GM10248 (cell line): Measurements from ENCODE around the gene CYP3A4.
A peak's percentile ranks its signal among the peaks of the same experiment; 100 is the strongest.
"Not testable (repeated sequence)": the region's sequence is repeated elsewhere in the genome, so short reads cannot be mapped to it uniquely, and the experiment has no call there.

ENCODE experiments used
- CTCF ChIA-PET: fragments of 300-600 bp; sonication (Branson Sonifier 250); formaldehyde crosslinking; extraction: SDS; loops from one replicate; lab custom pipeline; 2021; ENCODE audit warnings: antibody characterized with exemption; lab: Yijun Ruan, JAX
- POLR2A ChIA-PET: fragments of 350-650 bp; sonication (Branson Sonifier 250); formaldehyde crosslinking; extraction: SDS; loops from one replicate; lab custom pipeline; 2020; ENCODE audit warnings: antibody characterized with exemption; lab: Yijun Ruan, JAX
- DNase-seq: peaks from one replicate; pipeline ENCODE4 v3.0.0; 2012; ENCODE audit errors: extremely low spot score
- TF ChIP-seq, protein P1 (sequence below): IDR thresholded peaks from 2 replicates; pipeline ENCODE4 v1.5.1; 2012; ENCODE audit warnings: mild to moderate bottlenecking, low read depth; ENCODE audit errors: extremely low read depth, missing control alignments, control extremely low read depth

Gene CYP3A4

DNA sequence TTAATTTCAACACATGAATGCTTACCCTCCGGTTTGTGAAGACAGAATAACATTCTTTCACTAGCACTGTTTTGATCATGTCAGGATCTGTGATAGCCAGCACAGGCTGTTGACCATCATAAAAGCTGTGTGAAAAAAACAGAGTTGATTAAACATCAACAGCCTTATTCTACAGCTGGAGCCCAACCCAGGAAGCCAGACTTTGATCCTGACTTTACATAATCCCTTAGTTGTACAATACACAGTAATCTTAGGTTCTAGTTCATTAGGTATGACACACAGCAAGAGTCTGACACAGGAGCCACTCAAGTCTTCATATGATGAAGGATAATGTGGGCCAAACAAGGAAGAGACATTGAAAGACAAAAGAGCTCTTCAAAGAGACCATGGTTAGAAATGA, 11.4 kb downstream of the CYP3A4 start:
- TF ChIP-seq, protein P1, sequence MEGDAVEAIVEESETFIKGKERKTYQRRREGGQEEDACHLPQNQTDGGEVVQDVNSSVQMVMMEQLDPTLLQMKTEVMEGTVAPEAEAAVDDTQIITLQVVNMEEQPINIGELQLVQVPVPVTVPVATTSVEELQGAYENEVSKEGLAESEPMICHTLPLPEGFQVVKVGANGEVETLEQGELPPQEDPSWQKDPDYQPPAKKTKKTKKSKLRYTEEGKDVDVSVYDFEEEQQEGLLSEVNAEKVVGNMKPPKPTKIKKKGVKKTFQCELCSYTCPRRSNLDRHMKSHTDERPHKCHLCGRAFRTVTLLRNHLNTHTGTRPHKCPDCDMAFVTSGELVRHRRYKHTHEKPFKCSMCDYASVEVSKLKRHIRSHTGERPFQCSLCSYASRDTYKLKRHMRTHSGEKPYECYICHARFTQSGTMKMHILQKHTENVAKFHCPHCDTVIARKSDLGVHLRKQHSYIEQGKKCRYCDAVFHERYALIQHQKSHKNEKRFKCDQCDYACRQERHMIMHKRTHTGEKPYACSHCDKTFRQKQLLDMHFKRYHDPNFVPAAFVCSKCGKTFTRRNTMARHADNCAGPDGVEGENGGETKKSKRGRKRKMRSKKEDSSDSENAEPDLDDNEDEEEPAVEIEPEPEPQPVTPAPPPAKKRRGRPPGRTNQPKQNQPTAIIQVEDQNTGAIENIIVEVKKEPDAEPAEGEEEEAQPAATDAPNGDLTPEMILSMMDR: no peak
- POLR2A ChIA-PET: no interaction called here
- CTCF ChIA-PET: interaction anchor here (2.0 kb wide), 1 partner anchor 12 kb away, joined by 5 read pairs; no protein-coding TSS in a partner anchor
- no peak for DNase-seq

DNA sequence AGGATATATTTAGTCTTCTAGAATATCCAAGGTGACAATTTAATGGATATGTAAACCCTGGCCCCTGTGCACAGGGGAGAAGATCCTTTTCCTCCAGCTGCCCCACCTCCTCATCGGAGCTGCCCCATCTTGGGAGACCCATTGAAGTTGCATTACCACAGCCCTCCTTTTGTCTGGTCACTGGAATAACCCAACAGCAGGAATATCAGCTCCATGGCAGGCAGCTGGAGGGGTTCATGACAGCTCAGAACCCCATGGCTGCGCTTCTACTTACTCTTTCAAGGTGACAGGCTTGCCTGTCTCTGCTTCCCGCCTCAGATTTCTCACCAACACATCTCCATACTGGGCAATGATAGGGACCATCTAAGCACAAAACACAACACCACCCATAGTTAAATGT, 14.5 kb downstream of the CYP3A4 start:
- DNase-seq, POLR2A ChIA-PET, CTCF ChIA-PET: not testable (repeated sequence)

DNA sequence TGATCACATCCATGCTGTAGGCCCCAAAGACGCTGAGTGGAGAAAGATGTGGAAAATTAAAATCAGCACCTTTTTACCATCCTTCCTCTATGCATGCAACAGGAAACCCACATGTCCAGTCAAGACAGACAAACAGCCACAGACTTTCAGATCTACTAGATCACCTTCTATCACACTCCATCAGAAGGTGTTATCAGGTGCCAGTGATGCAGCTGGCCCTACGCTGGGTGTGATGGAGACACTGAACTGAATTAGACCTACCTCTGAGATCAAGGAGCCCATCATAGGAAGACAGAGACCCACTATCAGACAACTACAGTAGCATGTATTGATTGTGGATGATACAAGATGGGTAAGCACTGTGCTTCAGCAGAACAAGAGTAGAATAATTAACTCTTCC, 15.5 kb downstream of the CYP3A4 start:
- ChIA-PET POLR2A (no interaction called here), CTCF (no interaction called here)
- DNase-seq: no peak
- TF ChIP-seq, protein P1: no peak

DNA sequence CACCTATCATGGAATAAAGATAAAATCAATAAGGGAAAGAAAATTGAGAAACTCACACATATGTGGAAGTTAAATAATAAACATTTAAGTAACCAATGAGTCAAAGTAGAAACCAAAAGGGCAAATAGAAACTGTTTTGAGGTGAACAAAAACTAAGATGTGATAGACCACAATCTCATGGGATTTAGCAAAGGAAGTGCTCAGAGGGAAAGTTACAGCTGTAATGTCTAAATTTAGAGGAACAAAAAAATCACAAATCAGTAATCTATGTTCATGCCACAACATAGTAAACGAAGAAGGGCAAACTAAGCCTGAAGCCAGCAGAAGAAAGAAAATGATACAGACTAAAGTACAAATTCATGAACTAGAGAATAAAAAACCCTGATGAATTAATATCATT, 16.3 kb downstream of the CYP3A4 start:
- ChIA-PET POLR2A (no interaction called here), CTCF (no interaction called here)
- TF ChIP-seq, protein P1: no peak
- DNase-seq: peak; percentile 31

DNA sequence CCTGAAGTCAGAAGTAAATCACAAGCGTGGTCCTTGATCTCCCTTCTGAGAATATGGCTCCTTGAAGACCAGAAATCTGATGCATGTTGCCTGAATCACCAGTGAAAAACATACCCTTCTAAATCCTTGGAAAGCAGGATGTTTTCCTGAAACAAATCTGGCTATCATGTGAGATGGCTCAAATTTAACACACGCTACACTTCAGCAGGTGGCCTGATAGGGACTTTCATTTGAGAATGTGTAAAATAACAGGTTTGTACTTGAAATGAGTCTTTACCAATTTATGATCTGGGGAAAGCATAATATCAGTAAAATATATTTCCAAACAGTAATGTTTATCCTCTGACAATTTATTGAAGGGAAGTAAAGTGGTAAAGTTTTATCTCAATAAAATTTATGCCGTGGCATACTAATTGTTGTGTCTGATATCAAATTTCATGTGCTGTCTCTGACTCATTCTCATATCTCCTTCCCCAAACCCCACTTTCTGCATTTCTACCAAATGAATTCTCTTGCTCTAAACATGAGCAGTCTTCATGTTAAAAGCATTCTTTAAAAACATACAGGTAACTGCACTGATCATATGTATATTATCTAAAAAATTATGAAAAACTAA, 17.4 kb downstream of the CYP3A4 start:
- DNase-seq: no peak
- POLR2A ChIA-PET: no interaction called here
- TF ChIP-seq, protein P1: no peak
- CTCF ChIA-PET: no interaction called here

DNA sequence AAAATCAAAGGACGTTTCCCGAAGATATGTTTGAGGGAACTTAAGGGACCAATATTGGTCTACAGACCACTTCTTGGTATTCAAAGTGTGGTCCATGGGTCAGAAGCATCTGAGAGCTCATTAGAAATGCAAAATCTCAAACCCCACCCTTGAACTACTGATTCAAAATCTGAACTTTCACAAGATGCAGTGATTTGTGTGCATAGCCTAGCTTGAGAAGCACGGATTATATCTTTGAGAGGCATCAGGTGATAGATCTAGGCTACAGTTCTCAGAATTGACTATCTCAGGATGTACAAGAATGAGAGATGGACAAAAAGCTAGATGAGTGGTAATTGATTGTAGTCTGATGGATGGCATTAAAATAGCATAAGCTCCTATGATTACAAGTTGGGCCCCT, 19.5 kb downstream of the CYP3A4 start:
- CTCF ChIA-PET: no interaction called here
- no peak for DNase-seq
- POLR2A ChIA-PET: no interaction called here

DNA sequence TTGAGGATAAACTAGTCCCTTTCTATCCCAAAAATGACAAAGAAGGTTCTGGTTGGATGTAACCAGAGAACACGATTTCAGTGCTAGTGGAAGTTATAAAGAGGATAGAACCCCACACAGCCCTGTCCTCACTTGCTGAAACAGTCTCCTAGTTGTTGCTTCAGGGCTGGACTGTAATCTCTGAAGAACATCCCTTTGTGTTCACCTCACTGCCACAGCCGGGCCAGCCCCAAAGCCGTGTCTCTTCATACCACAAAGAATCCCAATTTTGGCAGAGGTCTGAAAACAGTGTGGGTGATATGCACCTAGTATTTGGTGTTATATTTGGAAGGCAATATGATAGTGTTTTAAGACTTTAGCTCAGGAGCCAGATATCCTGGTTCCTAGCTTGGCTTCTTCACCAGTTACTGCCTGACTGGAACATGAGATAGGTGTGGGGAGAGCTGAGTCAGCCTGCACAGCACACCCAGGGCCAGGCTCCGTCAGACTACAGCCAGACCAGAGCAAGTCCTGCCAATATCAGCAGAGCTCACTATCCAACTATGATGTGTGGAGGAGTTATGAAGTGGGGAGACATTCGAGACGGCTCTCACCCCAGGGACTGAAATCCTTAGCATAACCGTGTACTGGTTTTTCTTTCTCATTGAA, 21.2 kb downstream of the CYP3A4 start:
- ChIA-PET CTCF (no interaction called here), POLR2A (no interaction called here)
- TF ChIP-seq, protein P1: no peak
- no peak for DNase-seq

More for the DNA sequence above, 19.5 kb downstream of the CYP3A4 start:
- TF ChIP-seq, protein P1: no peak
